ENCODE data around the gene ZNF750.

The ZNF750 gene

GRCh38 chr17:82810644-82811430 is 29.0 kb downstream of the ZNF750 start:
- DNase-seq: no peak

DNA sequence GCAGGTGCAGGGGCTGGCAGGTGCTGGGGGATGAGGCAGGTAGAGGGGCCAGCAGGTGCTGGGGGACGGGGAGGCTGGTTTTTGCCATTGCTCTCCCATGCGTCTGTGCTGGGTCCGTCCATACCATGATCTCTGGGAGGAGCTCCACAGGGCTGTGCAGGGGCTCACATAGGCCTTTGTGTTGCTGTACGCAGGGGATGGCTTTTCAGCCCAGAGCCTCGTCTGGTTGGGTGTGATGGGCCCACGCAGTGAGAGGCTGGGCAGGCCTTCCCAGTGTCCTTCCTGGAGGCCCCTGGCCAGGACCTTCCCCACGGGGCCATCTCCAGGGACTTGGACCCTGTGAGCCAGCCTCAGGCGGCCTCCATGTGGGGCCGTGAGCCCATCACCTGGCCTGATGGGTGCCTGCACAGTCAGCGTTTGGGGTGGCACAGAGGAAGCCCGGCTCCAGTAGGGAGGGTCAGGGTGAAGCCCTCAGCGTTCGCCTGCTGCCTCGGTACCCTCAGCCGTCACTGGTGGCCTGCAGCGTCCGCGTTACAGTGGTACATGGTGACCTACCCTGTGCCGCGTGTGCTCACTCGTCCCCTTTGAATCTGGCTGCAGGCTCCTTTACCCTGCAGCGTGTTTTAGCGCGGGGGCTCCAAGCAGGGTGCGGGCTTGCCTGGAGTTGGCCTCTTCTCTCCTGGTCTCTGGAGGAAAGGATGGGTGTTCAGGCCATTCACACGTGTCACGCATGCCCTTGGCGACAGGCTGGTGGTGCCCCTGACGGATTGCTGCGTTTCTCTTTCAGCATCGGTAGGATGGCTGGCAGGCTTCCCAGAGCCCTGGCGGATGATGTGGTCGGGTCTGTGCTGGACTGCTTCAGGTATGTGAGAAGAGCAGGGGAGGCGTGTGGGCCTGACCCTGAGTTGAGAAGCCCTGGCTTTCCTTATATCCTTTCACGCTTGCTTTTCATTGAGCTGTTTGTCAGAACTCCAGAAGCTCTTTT is 30.6 kb downstream of the ZNF750 start:
- no peak for DNase-seq

DNA sequence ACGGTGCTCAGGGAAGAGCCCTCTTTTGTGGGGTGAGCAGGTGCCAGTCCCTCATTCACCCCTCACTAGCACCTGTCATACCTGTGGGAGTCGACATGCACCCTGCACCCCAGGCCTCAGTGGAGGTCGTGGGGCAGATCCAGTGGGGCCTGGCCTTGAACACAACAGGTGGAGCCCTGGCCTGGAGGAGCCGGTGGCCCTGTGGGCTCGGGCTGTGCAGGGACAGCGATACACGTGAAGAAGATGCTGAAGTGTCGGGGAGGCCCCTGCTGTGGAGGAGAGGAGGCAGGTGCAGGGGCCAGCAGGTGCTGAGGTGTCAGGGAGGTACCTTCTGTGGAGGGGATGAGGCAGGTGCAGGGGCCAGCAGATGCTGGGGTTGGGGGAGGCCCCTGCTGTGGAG is 31.8 kb downstream of the ZNF750 start:
- DNase-seq: no peak

GRCh38 chr17:82807562-82807961 is 32.3 kb downstream of the ZNF750 start:
- DNase-seq: no peak

DNA sequence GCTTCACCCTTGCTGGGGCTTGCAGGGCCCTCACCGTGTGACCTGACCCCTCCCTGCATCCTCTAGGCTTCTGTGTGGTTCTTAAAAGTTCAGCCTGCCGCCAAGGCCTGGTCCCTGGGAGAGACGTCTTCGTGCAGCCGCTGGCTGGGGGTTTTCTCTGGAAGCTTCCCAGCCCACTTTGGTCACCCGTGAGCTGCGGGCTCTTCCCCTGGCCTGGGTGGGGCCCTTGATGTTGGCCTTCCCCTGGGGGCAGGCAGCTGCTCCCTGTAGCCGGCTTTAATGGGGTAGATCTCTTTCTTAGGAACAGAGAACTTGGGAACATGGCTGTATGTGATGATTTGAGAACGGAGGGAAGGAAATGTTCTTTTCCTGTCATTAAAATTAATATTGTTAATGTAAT is 32.7 kb downstream of the ZNF750 start:
- no peak for DNase-seq

DNA sequence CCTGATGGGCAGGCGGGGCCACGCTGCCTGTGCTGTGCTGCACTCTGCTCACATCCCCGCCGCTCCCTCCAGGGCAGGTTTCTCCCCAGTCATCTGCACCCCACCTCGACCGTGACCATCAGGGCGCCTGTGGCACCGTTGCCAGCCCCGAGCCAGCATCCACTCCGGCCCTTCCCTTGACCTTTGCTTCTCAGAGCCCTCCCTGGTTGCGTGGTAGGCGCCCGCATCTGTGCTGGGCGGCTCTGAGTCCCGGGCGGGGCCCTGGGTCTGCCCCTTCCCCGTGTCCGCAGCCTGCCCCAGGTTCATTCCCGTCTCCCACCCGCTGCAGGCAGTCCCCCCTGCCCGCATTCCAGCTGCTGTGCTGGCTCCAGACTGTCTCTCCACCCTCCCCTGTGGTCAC is 33.2 kb downstream of the ZNF750 start:
- no peak for DNase-seq

DNA sequence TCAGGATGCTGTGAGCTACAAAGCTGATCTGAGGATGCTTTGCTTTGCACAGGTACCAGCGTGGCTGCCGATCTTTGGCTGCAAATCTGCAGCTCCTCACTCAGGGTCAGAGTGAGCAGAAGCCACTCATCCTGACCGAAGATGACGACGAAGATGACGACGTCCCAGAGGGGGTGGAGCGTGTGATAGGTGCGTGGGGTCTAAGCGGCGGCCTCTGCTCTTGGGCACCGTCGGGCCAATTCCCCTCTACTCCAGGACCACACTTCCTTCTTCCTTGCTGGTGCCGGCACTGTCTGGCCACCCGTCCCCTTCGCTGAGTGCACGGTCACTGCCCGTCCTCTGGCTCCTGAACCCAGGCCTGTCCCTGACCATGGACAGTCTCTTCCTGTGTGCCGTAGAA is 34.0 kb downstream of the ZNF750 start:
- DNase-seq: no peak

GRCh38 chr17:82805254-82805653 is 34.6 kb downstream of the ZNF750 start:
- DNase-seq: no peak

GRCh38 chr17:82804442-82805191 is 35.2 kb downstream of the ZNF750 start:
- no peak for DNase-seq

DNA sequence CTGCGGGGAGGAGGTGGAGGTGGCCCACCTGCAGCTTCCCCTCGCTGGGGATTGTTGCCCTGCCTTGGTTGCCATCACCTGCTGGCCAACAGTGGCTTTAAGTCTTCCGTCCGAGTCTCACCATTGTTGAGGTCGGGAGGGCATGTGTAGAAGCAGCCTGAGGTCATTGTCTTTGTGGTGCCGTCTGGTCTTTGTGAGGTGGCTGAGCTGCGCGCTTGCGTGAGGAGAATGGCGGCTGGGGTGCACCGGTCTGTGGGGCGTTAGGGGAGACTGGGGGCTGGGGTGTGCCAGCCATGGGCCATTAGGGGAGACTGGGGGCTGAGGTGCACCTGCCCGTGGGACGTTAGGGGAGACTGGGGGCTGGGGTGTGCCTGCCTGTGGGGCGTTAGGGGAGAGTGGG is 36.2 kb downstream of the ZNF750 start:
- no peak for DNase-seq

- no peak for DNase-seq
Observed at GRCh38 chr17:82803185-82803584, 36.6 kb downstream of the ZNF750 start.

DNA sequence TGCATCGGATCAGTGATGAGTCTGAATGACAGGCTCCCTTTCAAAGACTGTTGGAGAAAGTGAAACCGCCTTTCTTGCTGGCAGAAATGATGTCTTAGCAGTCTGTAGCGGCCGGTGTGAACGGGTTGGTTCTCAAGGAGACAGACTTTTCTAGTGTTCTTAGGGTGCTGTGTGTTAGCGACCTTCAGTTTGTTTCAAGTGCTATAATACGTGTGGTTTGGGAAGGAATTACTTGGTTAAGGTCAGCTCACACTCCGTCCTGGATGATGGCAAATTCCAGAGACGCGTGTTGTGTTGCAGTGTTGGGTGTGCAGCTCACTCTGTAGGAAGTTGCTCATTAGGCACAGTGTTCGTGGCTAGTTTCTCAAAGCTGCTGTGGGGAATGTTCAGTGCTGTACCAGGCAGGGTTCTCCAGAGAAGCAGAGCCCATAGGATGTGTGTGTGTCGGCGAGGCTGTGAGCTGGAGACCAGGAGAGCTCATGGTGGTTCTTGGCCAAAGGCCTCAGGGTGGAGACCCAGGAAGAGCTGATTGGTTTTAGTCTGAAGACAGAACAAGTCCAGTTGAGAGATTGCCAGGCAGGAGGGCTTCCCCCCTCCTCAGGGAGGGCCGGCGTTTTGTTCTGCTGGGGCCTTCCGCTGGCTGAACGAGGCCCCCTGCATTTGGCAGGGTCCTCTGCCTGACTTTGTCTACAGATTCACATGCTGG is 37.6 kb downstream of the ZNF750 start:
- DNase-seq: no peak

DNA sequence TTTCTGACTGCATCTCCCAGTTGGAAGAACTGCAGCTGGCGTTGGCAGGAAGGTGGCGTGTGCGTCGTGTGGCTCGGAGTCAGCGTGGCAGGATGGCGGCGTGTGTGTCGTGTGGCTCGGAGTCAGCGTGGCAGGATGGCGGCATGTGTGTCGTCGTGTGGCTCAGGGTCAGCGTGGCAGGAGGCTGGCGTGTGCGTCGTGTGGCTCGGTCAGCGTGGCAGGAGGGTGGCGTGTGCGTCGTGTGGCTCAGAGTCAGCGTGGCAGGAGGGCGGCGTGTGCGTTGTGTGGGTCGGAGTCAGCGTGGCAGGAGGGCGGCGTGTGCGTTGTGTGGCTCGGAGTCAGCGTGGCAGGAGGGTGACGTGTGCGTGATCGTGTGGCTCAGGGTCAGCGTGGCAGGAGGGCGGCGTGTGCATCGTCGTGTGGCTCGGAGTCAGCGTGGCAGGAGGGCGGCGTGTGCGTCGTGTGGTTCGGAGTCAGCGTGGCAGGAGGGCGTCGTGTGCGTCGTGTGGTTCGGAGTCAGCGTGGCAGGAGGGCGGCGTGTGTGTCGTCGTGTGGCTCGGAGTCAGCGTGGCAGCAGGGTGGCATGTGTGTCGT is 38.3 kb downstream of the ZNF750 start:
- no peak for DNase-seq

- DNase-seq: no peak
Observed at GRCh38 chr17:82800885-82801284, 38.9 kb downstream of the ZNF750 start.

DNA sequence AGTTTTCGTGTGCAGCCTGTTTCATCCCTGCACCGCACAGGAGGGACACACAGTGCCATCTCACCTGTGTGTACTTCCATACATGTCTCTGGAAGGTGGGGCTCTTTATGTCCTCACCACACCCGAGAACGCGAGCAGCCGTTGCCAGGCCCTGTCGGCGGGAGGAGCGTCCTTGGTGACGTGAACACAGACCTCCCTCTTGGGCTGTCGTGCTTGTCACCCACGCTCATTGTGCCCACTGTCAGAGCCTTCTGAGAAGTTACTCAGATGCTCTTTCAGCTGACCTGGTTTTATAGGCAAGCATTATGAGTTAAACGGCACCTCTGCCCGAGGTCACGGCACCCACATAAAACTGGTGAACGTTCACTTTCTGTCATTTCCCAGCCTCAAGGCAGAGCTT is 40.2 kb downstream of the ZNF750 start:
- no peak for DNase-seq

- no peak for DNase-seq
Observed at GRCh38 chr17:82798752-82799151, 41.1 kb downstream of the ZNF750 start.

GRCh38 chr17:82797061-82797460 is 42.8 kb downstream of the ZNF750 start:
- no peak for DNase-seq

- no peak for DNase-seq
Observed at GRCh38 chr17:82795615-82796014, 44.2 kb downstream of the ZNF750 start.

GRCh38 chr17:82794781-82795482 is 44.9 kb downstream of the ZNF750 start:
- no peak for DNase-seq

DNA sequence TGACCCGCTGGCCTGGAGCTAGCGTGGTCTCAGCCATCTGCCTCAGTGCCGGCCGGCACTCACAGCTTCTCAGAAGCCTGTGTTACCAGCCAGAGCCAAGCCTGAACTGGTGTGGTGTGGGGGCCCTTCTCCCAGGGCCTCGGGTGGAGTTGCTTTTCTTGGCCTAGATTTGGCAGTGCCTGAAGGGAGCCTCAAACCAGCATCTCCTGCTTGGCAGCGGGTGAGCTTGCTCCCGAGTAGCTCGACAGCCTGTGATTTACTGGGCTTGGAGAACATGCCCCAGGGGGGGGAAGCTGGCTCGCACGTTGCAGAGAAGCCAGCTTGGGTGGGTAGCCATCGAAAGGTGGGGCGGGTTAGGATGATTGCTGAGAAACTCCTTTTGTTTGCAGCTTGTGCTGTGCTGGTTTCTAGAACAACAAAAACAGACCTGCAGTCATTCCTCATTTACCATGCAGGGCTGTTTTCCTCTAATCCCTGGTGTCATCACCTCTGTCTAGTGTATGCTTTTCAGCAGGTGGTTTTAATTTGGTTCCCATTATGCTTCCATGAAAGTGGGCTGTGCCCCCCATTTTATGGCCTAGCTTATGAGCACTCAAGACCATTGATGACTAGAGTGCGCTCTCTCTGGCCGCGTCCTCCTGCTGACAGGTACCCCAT is 45.7 kb downstream of the ZNF750 start:
- DNase-seq: no peak

GRCh38 chr17:82791532-82791931 is 48.3 kb downstream of the ZNF750 start:
- DNase-seq: no peak
